OCI-LY1 (cell line): ENCODE results near the gene CNTNAP5.

Experiments used
- H2AFZ ChIP-seq: fragments of 200-600 bp; sonication (generic), shearing (Covaris generic); 2 replicates; pipeline ENCODE4 v1.6.0; 2014; ENCODE audit warnings: antibody characterized with exemption, mild to moderate bottlenecking, low read length
- H3F3A ChIP-seq: fragments of 200-600 bp; sonication (generic), shearing (Covaris generic); 2 replicates; pipeline ENCODE4 v1.6.0; 2014; ENCODE audit warnings: mild to moderate bottlenecking, antibody characterized with exemption, low read length, moderate library complexity; ENCODE audit not compliant: insufficient read depth
- H3K27ac ChIP-seq: fragments of 200-600 bp; sonication (generic); 2 replicates; pipeline ENCODE4 v1.5.1; 2014; ENCODE audit warnings: low read length, mixed run types, mild to moderate bottlenecking, low read depth; ENCODE audit not compliant: poor library complexity, severe bottlenecking
- H3K27me3 ChIP-seq: fragments of 200-600 bp; sonication (generic); 2 replicates; pipeline ENCODE4 v1.6.0; 2014; ENCODE audit warnings: antibody characterized with exemption, mild to moderate bottlenecking, low read length, moderate library complexity; ENCODE audit not compliant: insufficient read depth
- H3K36me3 ChIP-seq: fragments of 200-600 bp; sonication (generic); 2 replicates; pipeline ENCODE4 v1.6.1; 2014; ENCODE audit warnings: mild to moderate bottlenecking, antibody characterized with exemption, low read length, moderate library complexity, mixed read lengths; ENCODE audit not compliant: insufficient read depth
- H3K4me1 ChIP-seq: fragments of 200-600 bp; sonication (generic); 2 replicates; pipeline ENCODE4 v1.5.1; 2014; ENCODE audit warnings: mild to moderate bottlenecking, low read length, moderate library complexity; ENCODE audit not compliant: insufficient read depth, severe bottlenecking
- H3K4me2 ChIP-seq: fragments of 200-600 bp; sonication (generic), shearing (Covaris generic); 2 replicates; pipeline ENCODE4 v1.6.1; 2014; ENCODE audit warnings: low read length
- H3K4me3 ChIP-seq: fragments of 200-600 bp; sonication (generic); 2 replicates; pipeline ENCODE4 v1.5.1; 2014; ENCODE audit warnings: low read length, low read depth, mild to moderate bottlenecking, mixed read lengths; ENCODE audit not compliant: poor library complexity, severe bottlenecking
- H3K79me2 ChIP-seq: fragments of 200-600 bp; shearing (Covaris generic); 2 replicates; pipeline ENCODE4 v1.6.1; 2016; ENCODE audit warnings: mixed run types, low read length, mixed read lengths; ENCODE audit not compliant: insufficient read depth
- H3K9ac ChIP-seq: fragments of 200-600 bp; sonication (generic), shearing (Covaris generic); 2 replicates; pipeline ENCODE4 v1.6.1; 2014; ENCODE audit warnings: mild to moderate bottlenecking, low read length, mixed read lengths
- H3K9me2 ChIP-seq: fragments of 200-600 bp; sonication (generic), shearing (Covaris generic); 2 replicates; pipeline ENCODE4 v1.6.1; 2014; ENCODE audit warnings: low read depth, mild to moderate bottlenecking, low read length, mixed read lengths
- H3K9me3 ChIP-seq: fragments of 200-600 bp; shearing (Covaris generic); 2 replicates; pipeline ENCODE4 v1.6.1; 2014; ENCODE audit warnings: low read length, mixed read lengths
- H4K20me1 ChIP-seq: fragments of 200-600 bp; sonication (generic), shearing (Covaris generic); 2 replicates; pipeline ENCODE4 v1.6.0; 2016; ENCODE audit warnings: mild to moderate bottlenecking, low read length; ENCODE audit not compliant: insufficient read depth
- CTCF ChIP-seq: fragments of 200-600 bp; sonication (generic), shearing (Covaris generic); IDR thresholded peaks from 2 replicates; pipeline ENCODE4 v1.5.1; 2017; ENCODE audit warnings: mild to moderate bottlenecking, antibody characterized with exemption, low read length, moderate library complexity, mixed read lengths
- EZH2 ChIP-seq: fragments of 200-600 bp; sonication (generic), shearing (Covaris generic); IDR thresholded peaks from 2 replicates; pipeline ENCODE4 v1.8.0; 2017; ENCODE audit warnings: borderline replicate concordance, mixed run types, mild to moderate bottlenecking, antibody characterized with exemption, low read length, moderate library complexity, mixed read lengths

Gene CNTNAP5

GRCh38 chr2:124316881-124317605, 292.0 kb downstream of the CNTNAP5 start:
- Histone ChIP-seq H2AFZ (no peak overlapping the region), H3K27ac (no peak overlapping the region), H3F3A (no peaks in the 10 kb centered on the region), H3K27me3 (no peaks in the 10 kb centered on the region), H3K4me3 (no peak overlapping the region), H3K79me2 (no peaks in the 10 kb centered on the region), H3K9me2 (no peaks in the 10 kb centered on the region), H3K4me2 (no peak overlapping the region), H3K9me3 (no peaks in the 10 kb centered on the region), H3K9ac (no peak overlapping the region), H3K4me1 (no peaks in the 10 kb centered on the region), H4K20me1 (no peaks in the 10 kb centered on the region), H3K36me3 (no peaks in the 10 kb centered on the region)
- TF ChIP-seq EZH2 (no peak), CTCF (no peak)

GRCh38 chr2:124317628-124318027, 292.5 kb downstream of the CNTNAP5 start:
- Histone ChIP-seq H3K9me2 (no peaks in the 10 kb centered on the region), H3K36me3 (no peaks in the 10 kb centered on the region), H3K79me2 (no peaks in the 10 kb centered on the region), H3F3A (no peaks in the 10 kb centered on the region), H3K9me3 (no peaks in the 10 kb centered on the region), H3K4me3 (no peak overlapping the region), H4K20me1 (no peaks in the 10 kb centered on the region), H3K4me2 (no peak overlapping the region), H2AFZ (no peak overlapping the region), H3K4me1 (no peaks in the 10 kb centered on the region), H3K9ac (no peak overlapping the region), H3K27ac (no peak overlapping the region), H3K27me3 (no peaks in the 10 kb centered on the region)
- no peak for TF ChIP-seq EZH2
- no peak for TF ChIP-seq CTCF

GRCh38 chr2:124318913-124319312, 293.8 kb downstream of the CNTNAP5 start:
- Histone ChIP-seq H3K4me1 (no peaks in the 10 kb centered on the region), H4K20me1 (no peaks in the 10 kb centered on the region), H3K9me3 (no peaks in the 10 kb centered on the region), H3K36me3 (no peaks in the 10 kb centered on the region), H3K9ac (no peak overlapping the region), H3K27me3 (no peaks in the 10 kb centered on the region), H3K9me2 (no peaks in the 10 kb centered on the region), H2AFZ (no peak overlapping the region), H3K4me2 (no peak overlapping the region), H3K79me2 (no peaks in the 10 kb centered on the region), H3F3A (no peaks in the 10 kb centered on the region), H3K4me3 (no peak overlapping the region), H3K27ac (no peak overlapping the region)
- TF ChIP-seq CTCF, result no peak
